ENCODE data around the gene IQCK.

DNA sequence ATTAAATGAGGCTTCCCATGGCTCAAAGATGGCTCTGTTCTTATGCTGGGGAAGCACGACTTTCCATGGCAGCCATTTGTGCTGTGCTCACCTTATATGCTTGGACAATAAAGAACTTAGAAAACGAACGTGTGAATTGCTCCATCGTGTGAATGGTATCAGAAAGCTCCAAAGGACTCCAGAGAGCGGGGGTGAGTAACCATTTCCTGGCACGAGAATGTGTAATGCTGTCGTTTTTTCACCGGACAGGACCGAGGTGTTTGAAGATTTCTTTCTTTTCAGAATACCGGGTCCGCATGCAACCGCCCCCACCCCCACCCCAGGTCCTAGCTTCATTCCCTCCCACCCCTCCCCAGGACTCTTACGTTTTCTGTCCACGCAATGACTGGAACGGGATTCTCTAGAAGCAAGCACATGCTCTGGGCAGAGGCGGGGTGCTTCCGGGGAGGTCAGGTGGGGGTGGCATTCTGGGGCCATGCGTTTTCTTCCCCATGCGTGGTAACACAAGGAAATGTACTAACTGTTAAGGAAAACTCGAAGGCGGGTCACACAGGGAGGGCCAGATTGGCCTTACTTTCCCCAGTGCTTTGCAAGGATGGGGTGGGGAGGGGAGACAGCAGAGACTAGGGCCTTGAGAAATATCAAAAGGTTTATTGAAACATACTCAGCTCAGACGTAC lies 140.4 kb downstream of the IQCK start:
- TF ChIP-seq, protein P1, sequence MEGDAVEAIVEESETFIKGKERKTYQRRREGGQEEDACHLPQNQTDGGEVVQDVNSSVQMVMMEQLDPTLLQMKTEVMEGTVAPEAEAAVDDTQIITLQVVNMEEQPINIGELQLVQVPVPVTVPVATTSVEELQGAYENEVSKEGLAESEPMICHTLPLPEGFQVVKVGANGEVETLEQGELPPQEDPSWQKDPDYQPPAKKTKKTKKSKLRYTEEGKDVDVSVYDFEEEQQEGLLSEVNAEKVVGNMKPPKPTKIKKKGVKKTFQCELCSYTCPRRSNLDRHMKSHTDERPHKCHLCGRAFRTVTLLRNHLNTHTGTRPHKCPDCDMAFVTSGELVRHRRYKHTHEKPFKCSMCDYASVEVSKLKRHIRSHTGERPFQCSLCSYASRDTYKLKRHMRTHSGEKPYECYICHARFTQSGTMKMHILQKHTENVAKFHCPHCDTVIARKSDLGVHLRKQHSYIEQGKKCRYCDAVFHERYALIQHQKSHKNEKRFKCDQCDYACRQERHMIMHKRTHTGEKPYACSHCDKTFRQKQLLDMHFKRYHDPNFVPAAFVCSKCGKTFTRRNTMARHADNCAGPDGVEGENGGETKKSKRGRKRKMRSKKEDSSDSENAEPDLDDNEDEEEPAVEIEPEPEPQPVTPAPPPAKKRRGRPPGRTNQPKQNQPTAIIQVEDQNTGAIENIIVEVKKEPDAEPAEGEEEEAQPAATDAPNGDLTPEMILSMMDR (IDR thresholded peaks at IDR 0.05; ENCODE audit: insufficient read depth, low read length, poor library complexity, severe bottlenecking): no peak
- TF ChIP-seq EZH2phosphoT487 (conservative IDR thresholded peaks at IDR 0.05; ENCODE audit: low read length): no peak

All from SU-DHL-6 (cell line).